Measurements from ENCODE around the gene NBPF12. TPM values are rescaled to one million over a fixed set of nuclear protein-coding genes. Genes with fewer than 3 reads are reported as not detected.
"Not testable (repeated sequence)": the region's sequence is repeated elsewhere in the genome, so short reads cannot be mapped to it uniquely, and the experiment has no call there.

NBPF12 gene
- total and polyA plus RNA-seq, 2 of the 13 experiments (the other 11 are each of a cell fraction or from before 2014, with no cell fraction given), result 4.6 to 6.4 TPM

GRCh38 chr1:146907565-146908261 is 30.4 kb upstream of the NBPF12 start:
- H3K27ac ChIP-seq (ENCODE audit: extremely low read length, insufficient read depth, low read length); H3K27me3 ChIP-seq (ENCODE audit: control insufficient read depth in 1 of 2, insufficient read depth in 2 of 2, low read length in 2 of 2); H3K9me3 ChIP-seq (ENCODE audit: low read length); DNase-seq (ENCODE audit: low spot score); ATAC-seq; H3K36me3 ChIP-seq (replicated peaks in 1 of 2; ENCODE audit: control insufficient read depth in 1 of 2, insufficient read depth in 2 of 2, low read length in 2 of 2); POLR2A ChIA-PET; H3K79me2 ChIP-seq (ENCODE audit: insufficient read depth, low read length); H3K4me1 ChIP-seq (ENCODE audit: insufficient read depth, low read length); H2AFZ ChIP-seq (ENCODE audit: low read length); H3K9ac ChIP-seq (ENCODE audit: insufficient read depth, low read depth, low read length); H3K4me2 ChIP-seq (ENCODE audit: low read depth, low read length); CTCF ChIA-PET (ENCODE audit: low intra/inter-chr PET ratio, low total read pairs); H3K4me3 ChIP-seq (replicated peaks in 1 of 3; ENCODE audit: insufficient read depth in 1 of 3, low read depth in 2 of 3, low read length in 3 of 3); H4K20me1 ChIP-seq (ENCODE audit: insufficient read depth, low read length); FAIRE-seq; in situ Hi-C loops (cut with HindIII; ENCODE audit: extremely low pct_ligation_motif_present, low pct_unique_long_range_greater_than_20kb); BruUV-seq (replicated peaks); intact Hi-C loops (cut with micrococcal nuclease; ENCODE audit: unreplicated experiment): not testable (repeated sequence)
- 0% methylated on average over 7 of the region's 8 CpGs for WGBS (ENCODE audit: low lambda C conversion rate)

GRCh38 chr1:146912975-146913374 is 25.1 kb upstream of the NBPF12 start:
- intact Hi-C loops (cut with micrococcal nuclease; ENCODE audit: unreplicated experiment); ATAC-seq; CTCF ChIA-PET (ENCODE audit: low intra/inter-chr PET ratio, low total read pairs); H3K9ac ChIP-seq (ENCODE audit: insufficient read depth, low read depth, low read length); DNase-seq (ENCODE audit: low spot score); H3K79me2 ChIP-seq (ENCODE audit: insufficient read depth, low read length); H3K9me3 ChIP-seq (ENCODE audit: low read length); H4K20me1 ChIP-seq (ENCODE audit: insufficient read depth, low read length); H3K4me2 ChIP-seq (ENCODE audit: low read depth, low read length); H3K4me3 ChIP-seq (replicated peaks in 1 of 3; ENCODE audit: insufficient read depth in 1 of 3, low read depth in 2 of 3, low read length in 3 of 3); H3K27ac ChIP-seq (ENCODE audit: extremely low read length, insufficient read depth, low read length); H3K36me3 ChIP-seq (replicated peaks in 1 of 2; ENCODE audit: control insufficient read depth in 1 of 2, insufficient read depth in 2 of 2, low read length in 2 of 2); H3K4me1 ChIP-seq (ENCODE audit: insufficient read depth, low read length); FAIRE-seq; H3K27me3 ChIP-seq (ENCODE audit: control insufficient read depth in 1 of 2, insufficient read depth in 2 of 2, low read length in 2 of 2); H2AFZ ChIP-seq (ENCODE audit: low read length); BruUV-seq (replicated peaks); POLR2A ChIA-PET; in situ Hi-C loops (cut with HindIII; ENCODE audit: extremely low pct_ligation_motif_present, low pct_unique_long_range_greater_than_20kb): not testable (repeated sequence)
- 37% methylated on average over 3 of the region's 3 CpGs for WGBS (ENCODE audit: low lambda C conversion rate)

GRCh38 chr1:146920811-146921210 is 17.3 kb upstream of the NBPF12 start:
- H3K27ac ChIP-seq (ENCODE audit: extremely low read length, insufficient read depth, low read length); ATAC-seq; CTCF ChIA-PET (ENCODE audit: low intra/inter-chr PET ratio, low total read pairs); H2AFZ ChIP-seq (ENCODE audit: low read length); H3K27me3 ChIP-seq (ENCODE audit: control insufficient read depth in 1 of 2, insufficient read depth in 2 of 2, low read length in 2 of 2); H4K20me1 ChIP-seq (ENCODE audit: insufficient read depth, low read length); H3K4me1 ChIP-seq (ENCODE audit: insufficient read depth, low read length); BruUV-seq (replicated peaks); intact Hi-C loops (cut with micrococcal nuclease; ENCODE audit: unreplicated experiment); H3K4me3 ChIP-seq (replicated peaks in 1 of 3; ENCODE audit: insufficient read depth in 1 of 3, low read depth in 2 of 3, low read length in 3 of 3); H3K36me3 ChIP-seq (replicated peaks in 1 of 2; ENCODE audit: control insufficient read depth in 1 of 2, insufficient read depth in 2 of 2, low read length in 2 of 2); H3K79me2 ChIP-seq (ENCODE audit: insufficient read depth, low read length); H3K4me2 ChIP-seq (ENCODE audit: low read depth, low read length); in situ Hi-C loops (cut with HindIII; ENCODE audit: extremely low pct_ligation_motif_present, low pct_unique_long_range_greater_than_20kb); H3K9me3 ChIP-seq (ENCODE audit: low read length); FAIRE-seq; DNase-seq (ENCODE audit: low spot score); POLR2A ChIA-PET; H3K9ac ChIP-seq (ENCODE audit: insufficient read depth, low read depth, low read length): not testable (repeated sequence)

GRCh38 chr1:146922614-146923013 is 15.5 kb upstream of the NBPF12 start:
- H3K9me3 ChIP-seq (ENCODE audit: low read length); H3K27ac ChIP-seq (ENCODE audit: extremely low read length, insufficient read depth, low read length); H2AFZ ChIP-seq (ENCODE audit: low read length); in situ Hi-C loops (cut with HindIII; ENCODE audit: extremely low pct_ligation_motif_present, low pct_unique_long_range_greater_than_20kb); FAIRE-seq; H3K4me3 ChIP-seq (replicated peaks in 1 of 3; ENCODE audit: insufficient read depth in 1 of 3, low read depth in 2 of 3, low read length in 3 of 3); intact Hi-C loops (cut with micrococcal nuclease; ENCODE audit: unreplicated experiment); ATAC-seq; H3K4me1 ChIP-seq (ENCODE audit: insufficient read depth, low read length); BruUV-seq (replicated peaks); H3K9ac ChIP-seq (ENCODE audit: insufficient read depth, low read depth, low read length); H4K20me1 ChIP-seq (ENCODE audit: insufficient read depth, low read length); POLR2A ChIA-PET; H3K79me2 ChIP-seq (ENCODE audit: insufficient read depth, low read length); CTCF ChIA-PET (ENCODE audit: low intra/inter-chr PET ratio, low total read pairs); DNase-seq (ENCODE audit: low spot score); H3K4me2 ChIP-seq (ENCODE audit: low read depth, low read length); H3K36me3 ChIP-seq (replicated peaks in 1 of 2; ENCODE audit: control insufficient read depth in 1 of 2, insufficient read depth in 2 of 2, low read length in 2 of 2); H3K27me3 ChIP-seq (ENCODE audit: control insufficient read depth in 1 of 2, insufficient read depth in 2 of 2, low read length in 2 of 2): not testable (repeated sequence)
- WGBS (ENCODE audit: low lambda C conversion rate), result 9% methylated on average over 1 of the region's 1 CpG

Measured in HepG2 (cell line).